Endometrium (tissue), 2 donors: ENCODE measurements around the gene PYY.
"Not testable (repeated sequence)": the region's sequence is repeated elsewhere in the genome, so short reads cannot be mapped to it uniquely, and the experiment has no call there.

ENCODE experiments used
- FAIRE-seq: peaks from 2 replicates; lab custom pipeline; 2012; peaks lifted over from hg19 to GRCh38; lab: Jason Lieb, UNC
- donor health status: control.
- donor health status: control.

Gene PYY

GRCh38 chr17:43978078-43978477, 24.3 kb upstream of the PYY start:
- FAIRE-seq: no peak

DNA sequence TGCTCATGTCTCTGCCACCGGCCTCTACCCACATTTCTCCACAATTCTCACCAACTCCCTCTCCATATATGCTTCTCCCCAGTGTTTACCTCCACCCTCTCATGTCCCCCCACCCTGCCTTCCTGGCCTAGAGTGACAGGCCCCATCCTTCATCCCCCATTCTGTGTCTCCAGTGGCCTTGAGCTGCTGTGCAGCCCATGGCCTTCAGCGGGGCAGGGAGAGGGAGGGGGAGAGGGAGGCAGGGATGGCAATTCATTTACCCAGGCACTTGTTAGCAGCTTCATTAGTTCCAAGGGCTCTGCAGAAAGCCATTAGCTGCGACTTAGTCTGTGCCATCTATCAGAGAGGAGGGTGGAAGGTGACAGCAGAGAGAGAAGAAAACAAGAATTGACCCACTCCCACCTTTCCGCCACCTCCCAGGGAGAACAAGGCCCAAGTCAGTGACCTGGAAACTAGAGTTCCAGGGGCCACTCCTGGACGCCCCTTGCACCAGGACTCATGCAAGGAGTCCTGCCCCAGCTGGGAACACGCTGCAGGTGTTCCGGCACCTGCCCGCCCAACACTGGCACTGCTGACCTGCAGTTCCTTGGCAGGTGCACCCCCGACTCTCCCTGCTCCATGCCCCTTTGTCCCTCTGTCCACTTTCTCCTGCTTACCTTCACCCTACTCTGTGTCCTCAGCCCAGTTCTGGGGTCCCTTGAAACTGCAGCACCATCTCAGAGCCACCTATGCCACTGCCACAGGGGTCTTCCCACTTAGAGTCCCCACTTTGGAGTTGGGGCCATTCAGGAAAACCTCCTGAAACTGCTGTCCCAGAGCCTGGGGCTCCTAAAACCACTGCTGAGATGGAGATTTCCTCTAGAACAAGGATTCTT, 23.5 kb upstream of the PYY start:
- FAIRE-seq: no peak

DNA sequence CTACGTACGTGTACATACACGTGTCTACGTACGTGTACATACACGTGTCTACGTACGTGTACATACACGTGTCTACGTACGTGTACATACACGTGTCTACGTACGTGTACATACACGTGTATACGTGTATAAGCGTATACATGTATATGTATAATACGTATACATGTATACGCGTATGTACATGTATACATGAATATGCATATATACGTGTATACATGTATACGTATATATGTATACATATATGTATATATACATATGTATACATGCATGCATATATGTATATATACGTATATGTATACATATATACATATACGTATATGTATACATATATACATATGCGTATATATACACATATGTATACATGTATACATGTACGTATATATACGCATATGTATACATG, 22.2 kb upstream of the PYY start:
- FAIRE-seq: no peak

- FAIRE-seq: no peak
Measured at GRCh38 chr17:43974382-43975266, 20.9 kb upstream of the PYY start.

GRCh38 chr17:43972444-43973212, 18.9 kb upstream of the PYY start:
- FAIRE-seq: not testable (repeated sequence)

- FAIRE-seq: not testable (repeated sequence)
Measured at GRCh38 chr17:43971436-43971835, 17.7 kb upstream of the PYY start.

DNA sequence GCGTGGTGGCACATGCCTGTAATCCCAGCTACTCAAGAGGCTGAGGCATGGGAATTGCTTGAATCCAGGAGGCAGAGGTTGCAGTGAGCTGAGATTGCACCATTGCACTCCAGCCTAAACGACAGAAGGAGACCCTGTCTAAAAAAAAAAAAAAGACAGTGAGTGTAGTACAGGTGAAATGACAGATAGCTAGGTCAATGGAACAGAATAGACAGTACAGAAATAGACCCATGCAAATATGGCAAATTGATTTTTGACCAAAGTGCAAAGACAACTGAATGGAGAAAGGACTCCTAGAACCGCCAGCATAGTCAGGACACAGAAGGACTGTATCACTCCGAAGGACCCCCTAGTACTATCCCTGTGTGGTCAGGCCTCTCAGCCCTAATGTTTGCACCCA, 16.6 kb upstream of the PYY start:
- FAIRE-seq: no peak

- FAIRE-seq: no peak
Measured at GRCh38 chr17:43967251-43967875, 13.6 kb upstream of the PYY start.

DNA sequence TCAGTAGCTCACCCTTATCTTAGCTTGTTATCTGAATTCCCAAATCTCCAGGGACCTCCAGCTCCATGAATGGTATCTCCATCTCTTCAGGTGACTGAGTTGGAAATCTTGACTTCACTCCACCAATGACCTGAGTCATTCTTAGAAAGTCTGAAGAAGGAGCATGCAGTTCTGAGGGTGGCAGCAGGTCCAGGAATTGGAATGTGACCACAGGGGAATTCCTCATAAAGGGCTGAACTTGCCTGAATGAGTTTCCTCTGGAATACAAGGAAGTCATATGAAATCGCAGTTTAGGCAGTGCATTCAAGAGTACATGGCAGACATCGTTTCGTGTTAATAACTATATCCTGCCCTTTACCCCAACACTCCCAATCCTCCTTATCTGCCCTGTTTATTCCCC, 12.5 kb upstream of the PYY start:
- FAIRE-seq: no peak

DNA sequence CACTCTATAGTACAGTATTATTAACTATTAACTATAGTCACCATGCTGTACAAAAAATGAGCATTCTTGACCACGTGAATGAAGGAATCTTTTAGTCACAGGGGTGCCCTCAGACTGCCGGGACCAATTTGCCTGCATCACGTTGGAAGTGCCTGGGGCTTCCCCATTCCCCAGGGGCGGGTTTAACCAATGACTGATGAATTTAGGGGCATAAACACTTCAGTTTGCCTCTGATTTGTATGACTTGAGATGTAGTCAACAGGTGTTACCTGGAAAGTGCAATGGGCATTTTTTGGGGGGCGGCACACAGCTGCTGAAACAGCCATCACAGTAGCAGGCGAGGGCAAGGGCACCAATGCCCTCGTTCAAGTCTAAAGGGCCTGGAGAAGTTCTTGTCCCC, 8.7 kb upstream of the PYY start:
- no peak for FAIRE-seq

DNA sequence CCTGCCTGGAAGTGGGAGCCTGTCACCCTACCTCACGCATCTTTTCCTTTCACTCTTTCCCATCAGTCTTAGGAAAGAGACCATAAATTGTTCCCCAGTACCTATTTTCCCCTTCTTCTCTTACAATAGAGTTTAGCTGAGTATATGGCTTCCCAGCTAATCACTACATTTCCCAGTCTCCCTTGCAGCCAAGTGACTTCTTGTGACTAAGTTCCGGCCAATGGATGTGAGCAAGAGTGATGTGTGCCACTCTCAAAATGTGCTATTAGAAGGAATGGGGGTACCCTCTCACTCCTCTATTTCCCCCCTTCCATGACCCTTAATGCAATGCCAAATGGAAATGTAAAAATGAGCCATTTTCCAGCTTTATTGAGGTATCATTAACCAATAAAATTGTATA, 8.2 kb upstream of the PYY start:
- FAIRE-seq: no peak

GRCh38 chr17:43961292-43961691, 7.6 kb upstream of the PYY start:
- FAIRE-seq: not testable (repeated sequence)

- no peak for FAIRE-seq
Measured at GRCh38 chr17:43958748-43959352, 5.1 kb upstream of the PYY start.

GRCh38 chr17:43956222-43956621, 2.5 kb upstream of the PYY start:
- FAIRE-seq: no peak

GRCh38 chr17:43952724-43953666, 745 bp downstream of the PYY start:
- FAIRE-seq: no peak

- no peak for FAIRE-seq
Measured at GRCh38 chr17:43952351-43952723, 1.4 kb downstream of the PYY start.

- FAIRE-seq: no peak
Measured at GRCh38 chr17:43951750-43952149, 2.0 kb downstream of the PYY start.

- no peak for FAIRE-seq
Measured at GRCh38 chr17:43950554-43950953, 3.2 kb downstream of the PYY start.

GRCh38 chr17:43949781-43950180, 4.0 kb downstream of the PYY start:
- FAIRE-seq: no peak

DNA sequence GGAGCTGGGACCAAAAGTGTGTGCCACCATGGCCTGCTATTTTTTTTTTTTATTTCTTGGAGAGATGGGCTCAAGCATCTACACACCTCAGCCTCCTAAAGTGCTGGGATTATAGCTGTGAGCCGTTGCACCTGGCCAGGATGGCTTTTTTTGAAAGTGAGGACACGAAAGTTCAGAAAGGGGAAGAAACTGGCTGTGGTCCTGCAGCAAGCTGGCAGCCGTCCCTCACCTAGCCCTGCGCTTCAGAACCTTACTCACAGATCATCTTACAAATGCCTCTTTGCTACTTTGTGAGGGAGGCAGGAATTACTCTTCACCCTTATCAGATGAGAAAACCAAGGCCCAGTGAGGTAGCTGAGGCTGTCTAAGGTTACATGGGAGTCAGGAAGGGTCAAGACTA, 7.0 kb downstream of the PYY start:
- FAIRE-seq: no peak
